GM23338 (cell line): ENCODE results near the gene JDP2.

Experiments
- POLR2AphosphoS5 ChIP-seq: IDR thresholded peaks from 2 replicates; pipeline ENCODE4 v1.6.1; 2016; ENCODE audit warnings: antibody characterized with exemption, low read depth
- TF ChIP-seq, protein P1 (sequence below), 2 experiments: fragments of 200-600 bp in 1 of 2; sonication (generic) in 1 of 2; conservative IDR thresholded peaks; 2 replicates each; pipeline versions ENCODE4 v1.5.1 to v1.6.1; 2016 to 2017; ENCODE audit warnings: antibody characterized with exemption in 2 of 2, low read depth in 2 of 2, mild to moderate bottlenecking in 2 of 2, moderate library complexity in 1 of 2
- TF ChIP-seq, protein P2 (sequence below): IDR thresholded peaks from one replicate; pipeline ENCODE4 v1.6.1; 2018; ENCODE audit warnings: antibody characterized with exemption; ENCODE audit not compliant: unreplicated experiment

DNA sequence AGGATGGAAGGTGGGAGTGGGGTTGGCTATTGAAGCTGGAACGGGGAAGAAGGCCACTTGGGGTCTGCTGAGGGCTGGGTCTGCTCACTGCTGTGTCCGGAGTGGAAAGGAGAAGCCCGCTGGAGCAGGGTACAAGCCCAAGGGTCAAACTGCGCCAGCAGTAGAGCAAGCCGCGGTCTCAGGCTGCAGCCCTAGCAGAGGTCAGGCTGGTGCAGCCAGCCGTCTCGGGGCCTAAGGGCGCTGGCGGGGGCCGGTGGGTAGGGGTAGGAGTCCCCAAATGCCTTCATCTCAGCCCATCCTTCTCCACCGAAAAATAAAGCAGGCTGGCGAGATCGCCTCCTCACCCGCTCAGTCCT lies 718 bp upstream of the JDP2 start:
- no peak for TF ChIP-seq POLR2AphosphoS5
- TF ChIP-seq, protein P1, sequence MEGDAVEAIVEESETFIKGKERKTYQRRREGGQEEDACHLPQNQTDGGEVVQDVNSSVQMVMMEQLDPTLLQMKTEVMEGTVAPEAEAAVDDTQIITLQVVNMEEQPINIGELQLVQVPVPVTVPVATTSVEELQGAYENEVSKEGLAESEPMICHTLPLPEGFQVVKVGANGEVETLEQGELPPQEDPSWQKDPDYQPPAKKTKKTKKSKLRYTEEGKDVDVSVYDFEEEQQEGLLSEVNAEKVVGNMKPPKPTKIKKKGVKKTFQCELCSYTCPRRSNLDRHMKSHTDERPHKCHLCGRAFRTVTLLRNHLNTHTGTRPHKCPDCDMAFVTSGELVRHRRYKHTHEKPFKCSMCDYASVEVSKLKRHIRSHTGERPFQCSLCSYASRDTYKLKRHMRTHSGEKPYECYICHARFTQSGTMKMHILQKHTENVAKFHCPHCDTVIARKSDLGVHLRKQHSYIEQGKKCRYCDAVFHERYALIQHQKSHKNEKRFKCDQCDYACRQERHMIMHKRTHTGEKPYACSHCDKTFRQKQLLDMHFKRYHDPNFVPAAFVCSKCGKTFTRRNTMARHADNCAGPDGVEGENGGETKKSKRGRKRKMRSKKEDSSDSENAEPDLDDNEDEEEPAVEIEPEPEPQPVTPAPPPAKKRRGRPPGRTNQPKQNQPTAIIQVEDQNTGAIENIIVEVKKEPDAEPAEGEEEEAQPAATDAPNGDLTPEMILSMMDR (conservative IDR thresholded peaks at IDR 0.05; ENCODE audit: low read depth in 2 of 2) = no peak
- TF ChIP-seq, protein P2, sequence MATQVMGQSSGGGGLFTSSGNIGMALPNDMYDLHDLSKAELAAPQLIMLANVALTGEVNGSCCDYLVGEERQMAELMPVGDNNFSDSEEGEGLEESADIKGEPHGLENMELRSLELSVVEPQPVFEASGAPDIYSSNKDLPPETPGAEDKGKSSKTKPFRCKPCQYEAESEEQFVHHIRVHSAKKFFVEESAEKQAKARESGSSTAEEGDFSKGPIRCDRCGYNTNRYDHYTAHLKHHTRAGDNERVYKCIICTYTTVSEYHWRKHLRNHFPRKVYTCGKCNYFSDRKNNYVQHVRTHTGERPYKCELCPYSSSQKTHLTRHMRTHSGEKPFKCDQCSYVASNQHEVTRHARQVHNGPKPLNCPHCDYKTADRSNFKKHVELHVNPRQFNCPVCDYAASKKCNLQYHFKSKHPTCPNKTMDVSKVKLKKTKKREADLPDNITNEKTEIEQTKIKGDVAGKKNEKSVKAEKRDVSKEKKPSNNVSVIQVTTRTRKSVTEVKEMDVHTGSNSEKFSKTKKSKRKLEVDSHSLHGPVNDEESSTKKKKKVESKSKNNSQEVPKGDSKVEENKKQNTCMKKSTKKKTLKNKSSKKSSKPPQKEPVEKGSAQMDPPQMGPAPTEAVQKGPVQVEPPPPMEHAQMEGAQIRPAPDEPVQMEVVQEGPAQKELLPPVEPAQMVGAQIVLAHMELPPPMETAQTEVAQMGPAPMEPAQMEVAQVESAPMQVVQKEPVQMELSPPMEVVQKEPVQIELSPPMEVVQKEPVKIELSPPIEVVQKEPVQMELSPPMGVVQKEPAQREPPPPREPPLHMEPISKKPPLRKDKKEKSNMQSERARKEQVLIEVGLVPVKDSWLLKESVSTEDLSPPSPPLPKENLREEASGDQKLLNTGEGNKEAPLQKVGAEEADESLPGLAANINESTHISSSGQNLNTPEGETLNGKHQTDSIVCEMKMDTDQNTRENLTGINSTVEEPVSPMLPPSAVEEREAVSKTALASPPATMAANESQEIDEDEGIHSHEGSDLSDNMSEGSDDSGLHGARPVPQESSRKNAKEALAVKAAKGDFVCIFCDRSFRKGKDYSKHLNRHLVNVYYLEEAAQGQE = no peak
